ENCODE results near the gene MPPED2.

The MPPED2 gene

DNA sequence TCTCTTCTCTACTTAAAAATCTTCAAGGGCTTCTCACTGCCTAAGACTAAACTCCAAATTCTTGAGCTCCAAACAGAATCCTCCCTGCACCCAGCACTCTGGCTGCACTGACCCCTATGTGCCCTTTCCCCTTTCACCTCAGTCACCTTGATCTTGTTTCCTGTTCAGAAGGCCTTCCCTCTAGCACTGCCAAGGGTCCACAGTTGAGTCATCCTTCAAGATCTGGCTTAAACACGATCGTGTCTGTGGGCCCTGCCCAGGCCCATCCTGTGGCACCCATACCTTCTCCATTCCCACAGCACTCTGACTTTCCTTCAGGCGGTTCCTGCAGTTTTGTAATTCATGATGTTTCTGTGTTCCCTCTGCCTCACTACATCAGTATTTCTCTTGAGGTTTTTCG is 134.0 kb downstream of the MPPED2 start:
- no peak for DNase-seq (ENCODE audit: low spot score)

DNA sequence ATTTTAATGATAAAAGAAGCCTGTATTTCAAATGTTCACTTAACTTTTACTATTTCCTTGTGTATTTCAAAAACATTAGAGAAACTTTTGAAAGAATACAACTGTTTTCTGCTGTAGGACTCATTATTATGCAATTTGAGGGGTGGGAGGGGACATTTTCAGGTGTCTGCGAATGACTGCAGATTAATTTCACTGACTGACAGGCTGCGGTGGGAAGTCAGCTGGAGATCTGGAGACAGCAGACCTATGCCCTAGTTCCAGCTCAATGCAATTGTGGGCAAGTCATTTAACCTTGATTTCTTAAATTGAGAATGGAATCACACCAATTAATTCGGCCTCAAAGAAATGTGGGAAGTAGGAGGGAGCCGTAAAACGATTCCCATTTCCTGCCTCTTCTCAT is 134.5 kb downstream of the MPPED2 start:
- no peak for DNase-seq (ENCODE audit: low spot score)

DNA sequence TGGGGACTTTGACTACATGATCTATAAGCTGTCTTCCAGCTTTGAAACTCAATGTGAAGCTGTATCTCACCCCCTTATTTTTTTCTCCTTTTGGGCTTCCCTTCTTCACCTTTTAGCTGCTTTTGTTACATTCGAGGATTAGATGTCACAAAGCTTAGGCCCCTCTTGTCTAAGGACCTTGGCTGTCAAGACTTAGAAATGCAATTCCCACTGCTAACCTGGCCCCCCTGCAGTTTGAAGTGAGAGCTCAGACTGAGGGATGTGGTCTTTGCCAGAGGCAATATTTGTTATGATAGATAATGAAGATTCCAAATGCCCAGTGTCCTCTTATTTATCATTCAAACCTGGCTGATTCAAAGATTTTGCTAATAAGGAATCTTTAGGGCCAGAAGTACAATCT is 135.0 kb downstream of the MPPED2 start:
- DNase-seq (ENCODE audit: low spot score), result no peak

DNA sequence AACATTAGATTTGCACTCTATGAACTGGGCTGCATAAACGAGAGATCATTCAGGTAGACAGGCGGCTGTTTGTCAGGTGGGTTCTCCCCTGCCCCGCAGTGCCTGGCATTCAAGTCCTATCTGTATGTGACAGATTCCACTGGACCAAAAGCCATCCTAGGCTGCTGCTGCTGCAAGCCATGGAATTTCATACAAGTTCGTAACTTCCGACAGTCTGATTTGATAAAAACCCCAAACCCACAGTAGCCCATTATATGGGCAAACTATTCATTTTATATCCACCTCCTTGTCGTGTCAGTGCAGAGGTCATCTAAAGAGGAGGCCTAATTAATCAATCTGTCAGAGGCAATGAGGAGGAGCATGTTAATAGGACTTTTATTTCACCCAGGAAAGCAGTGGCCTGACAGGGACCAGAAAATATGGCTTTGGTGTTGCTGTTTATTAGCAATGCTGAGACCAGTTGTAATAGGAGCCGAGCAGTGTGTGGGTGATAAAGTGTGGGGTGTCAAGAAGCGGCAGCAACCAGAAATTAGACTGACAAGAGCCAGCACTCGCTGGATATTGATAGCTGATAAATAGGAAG is 139.0 kb downstream of the MPPED2 start:
- DNase-seq (ENCODE audit: low spot score), result no peak

DNA sequence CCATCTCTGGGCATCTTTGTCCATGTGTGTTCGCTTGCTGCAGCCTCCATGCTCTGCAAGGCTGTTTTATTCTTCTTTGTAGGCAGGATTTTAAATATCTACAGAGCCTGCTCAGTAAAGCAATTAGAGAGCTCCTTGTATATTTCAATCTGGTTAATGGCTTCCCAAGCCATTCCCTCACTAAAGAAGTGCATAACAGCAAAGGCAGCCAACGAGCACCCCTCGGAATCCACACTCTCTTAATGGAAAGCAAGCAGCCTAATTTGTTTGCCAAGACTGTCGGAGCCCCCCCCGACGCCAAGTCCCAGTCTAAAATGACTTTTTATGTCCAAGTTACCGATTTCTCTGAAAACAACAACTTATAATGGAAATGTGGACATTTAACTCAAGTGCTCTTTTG is 139.6 kb downstream of the MPPED2 start:
- no peak for DNase-seq (ENCODE audit: low spot score)

DNA sequence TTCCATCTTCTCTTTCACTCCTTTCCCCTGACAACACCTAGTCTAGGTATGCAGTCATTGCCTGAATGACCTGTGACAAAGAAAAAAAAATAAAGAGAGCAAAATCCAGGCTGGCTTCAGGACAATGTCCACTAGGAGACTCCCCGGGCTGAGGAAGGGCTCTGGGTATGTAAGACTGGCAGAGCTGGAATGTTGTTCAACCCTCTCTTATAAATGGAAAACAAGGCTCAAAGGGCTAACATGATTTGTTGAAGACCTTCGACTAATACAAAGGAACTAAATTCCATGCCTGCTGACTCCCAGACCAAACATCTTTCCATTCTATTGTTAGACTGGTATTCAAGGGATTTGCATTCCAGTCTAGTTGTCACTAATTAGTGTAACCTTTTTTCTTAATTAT is 141.1 kb downstream of the MPPED2 start:
- peak; percentile 19 for DNase-seq (ENCODE audit: low spot score)

DNA sequence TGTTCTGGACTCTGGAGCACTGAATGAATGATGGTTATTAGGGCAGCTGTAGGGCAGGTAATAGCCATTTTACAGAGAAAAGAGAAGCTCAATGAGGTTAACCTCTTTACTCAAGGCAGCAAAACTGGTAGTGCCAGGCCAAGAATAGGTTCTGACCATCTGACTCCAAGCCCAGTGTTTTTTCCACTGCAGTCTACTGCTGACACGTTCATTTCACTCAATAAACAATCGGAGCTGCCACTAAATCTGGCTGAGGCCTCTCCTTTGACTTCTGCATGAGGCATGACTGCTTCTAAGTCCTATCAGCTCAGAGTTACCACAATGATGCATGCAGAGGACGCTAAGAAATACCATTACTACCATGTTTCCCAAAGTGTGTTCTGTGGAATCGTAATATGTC is 145.6 kb downstream of the MPPED2 start:
- DNase-seq (ENCODE audit: low spot score), result no peak

DNA sequence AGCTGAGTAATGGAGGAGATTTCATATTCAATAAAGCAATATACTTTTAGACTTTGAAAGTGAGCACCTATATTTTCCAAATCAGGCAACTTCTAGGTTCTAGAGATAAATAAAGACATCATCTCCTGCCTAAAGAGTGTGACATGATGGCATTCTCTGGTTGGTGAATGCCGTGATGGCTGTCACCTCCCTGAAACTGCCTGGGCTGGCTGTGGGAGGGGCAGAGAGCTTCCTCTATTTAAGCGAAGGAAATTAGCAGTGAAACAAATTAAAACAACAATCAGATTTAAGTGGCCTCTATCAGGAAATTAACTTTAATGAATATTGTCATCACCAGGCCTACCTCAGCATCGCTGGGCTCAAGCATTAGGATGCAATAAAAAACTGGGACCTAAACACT is 149.4 kb downstream of the MPPED2 start:
- DNase-seq (ENCODE audit: low spot score), result no peak

DNA sequence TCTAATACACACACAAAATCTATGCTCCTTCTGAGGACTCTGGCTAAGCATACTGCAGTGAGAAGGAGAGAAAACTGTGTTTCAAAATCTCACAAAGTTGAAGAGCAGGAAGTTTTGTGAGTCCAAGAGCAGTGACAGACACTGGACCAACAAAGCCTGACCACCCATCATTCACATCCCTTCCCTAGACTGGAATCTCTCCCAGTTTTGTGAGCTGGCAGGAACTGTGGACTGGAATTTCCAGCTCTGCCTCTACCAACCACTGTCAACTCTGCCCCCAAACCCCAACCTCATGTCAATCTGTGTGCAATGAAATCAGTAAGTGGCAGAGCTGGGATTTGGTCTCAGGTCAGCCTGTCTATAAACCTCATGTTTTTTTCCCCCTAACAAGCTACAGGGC is 150.7 kb downstream of the MPPED2 start:
- peak; percentile 5 for DNase-seq (ENCODE audit: low spot score)

DNA sequence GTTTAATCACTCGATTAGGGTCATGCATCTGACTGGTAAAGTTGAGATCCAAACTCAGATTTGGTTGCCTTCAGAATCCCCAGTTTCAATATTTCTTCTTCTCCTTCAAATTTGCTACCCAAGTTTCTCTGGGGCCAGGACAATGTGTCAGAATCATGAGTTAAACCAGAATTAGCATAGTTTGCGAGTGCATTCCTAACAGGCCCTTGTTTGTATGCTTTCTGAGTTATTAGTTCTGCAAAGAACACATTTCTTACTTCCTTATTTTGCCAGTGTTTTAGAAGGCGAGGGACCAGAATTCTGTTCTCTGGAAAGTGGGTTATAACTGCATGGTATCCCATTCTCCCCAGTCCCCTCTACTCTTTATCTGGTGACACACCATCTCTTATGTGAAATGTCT is 151.3 kb downstream of the MPPED2 start:
- no peak for DNase-seq (ENCODE audit: low spot score)

DNA sequence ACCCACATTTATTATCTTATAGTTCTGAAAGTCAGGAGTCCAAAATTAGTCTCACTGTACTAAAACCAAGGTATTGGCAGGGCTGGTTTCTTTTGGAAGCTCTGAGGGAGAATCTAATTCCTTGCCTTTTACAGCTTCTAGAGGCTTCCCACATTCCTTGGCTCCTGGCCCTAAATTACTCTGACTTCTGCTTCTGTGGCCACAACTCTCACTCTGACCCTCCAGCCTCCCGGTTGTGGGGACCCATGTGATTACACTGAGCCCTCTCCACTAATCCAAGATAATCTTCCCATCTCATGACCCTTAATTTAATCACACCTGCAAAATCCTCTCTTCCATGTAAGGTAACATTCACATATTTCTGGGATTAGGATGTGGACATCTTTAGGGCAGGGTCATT is 152.3 kb downstream of the MPPED2 start:
- DNase-seq (ENCODE audit: low spot score), result no peak

DNA sequence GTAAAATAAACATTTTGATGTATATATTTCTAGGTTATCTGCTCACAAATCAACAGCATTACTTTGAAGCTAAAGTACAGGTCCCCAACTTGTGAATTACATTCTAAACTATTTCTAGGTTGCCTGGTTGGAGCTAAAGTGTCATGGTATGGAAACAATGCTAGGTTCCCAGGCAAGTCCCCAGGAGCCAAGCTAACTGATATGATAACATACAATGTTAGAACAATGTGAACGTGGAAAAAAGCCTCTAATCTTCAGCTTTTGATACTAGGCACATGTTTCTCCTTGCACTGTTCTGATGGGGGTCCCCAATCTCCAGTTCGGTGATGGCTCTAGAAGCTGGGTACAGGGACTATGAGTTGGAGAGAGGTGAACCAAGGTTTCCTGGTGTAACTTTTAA is 153.4 kb downstream of the MPPED2 start:
- DNase-seq (ENCODE audit: low spot score), result no peak

DNA sequence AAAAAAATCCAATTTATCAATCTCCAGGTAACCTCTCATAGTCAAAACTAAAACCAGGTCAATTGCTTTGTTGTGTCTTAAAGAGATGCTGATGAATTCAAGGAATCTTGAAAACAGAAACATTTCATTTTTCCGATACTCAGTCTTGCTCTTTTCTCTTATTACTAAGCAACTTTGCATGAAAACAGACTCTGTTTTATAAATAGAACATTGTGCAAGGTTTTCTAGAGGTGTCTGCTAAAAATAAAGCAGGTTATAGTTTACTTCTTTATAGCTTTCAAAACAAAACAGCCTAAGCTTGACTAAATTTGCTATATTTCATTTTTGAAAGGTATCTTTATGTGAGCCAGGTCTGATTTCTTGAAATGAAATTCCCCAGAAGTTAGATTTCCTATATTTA is 154.0 kb downstream of the MPPED2 start:
- no peak for DNase-seq (ENCODE audit: low spot score)

DNA sequence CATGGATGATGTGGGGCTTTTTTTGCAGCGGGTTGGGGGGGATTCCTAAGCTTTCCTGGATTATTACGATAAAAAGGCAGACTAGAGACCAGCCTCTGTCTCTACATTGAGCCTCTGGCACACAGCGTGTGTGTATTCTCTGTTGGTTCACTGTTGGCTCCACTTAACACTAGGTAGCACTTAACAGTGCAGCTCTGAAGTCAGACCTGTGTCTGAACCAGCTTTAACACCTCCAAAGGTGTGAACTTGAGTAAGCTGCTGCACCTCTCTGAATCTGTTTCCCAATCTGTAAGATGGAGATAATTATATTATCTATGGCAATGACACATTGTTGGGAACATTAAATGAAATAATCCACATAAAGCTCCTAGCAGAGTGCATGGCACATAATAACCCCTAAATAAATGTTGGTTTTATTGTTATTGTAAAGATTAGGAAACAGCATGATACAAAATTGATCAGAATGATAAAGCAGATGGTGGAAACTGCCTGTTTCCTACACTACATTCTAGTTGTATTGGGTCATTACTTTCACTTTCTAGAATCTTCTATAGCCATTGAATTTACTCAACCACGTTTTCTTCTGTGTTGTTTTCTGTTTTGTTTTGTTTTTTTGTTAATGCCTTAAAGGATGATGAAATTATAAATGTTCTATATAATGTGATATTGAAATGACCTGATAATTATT is 154.9 kb downstream of the MPPED2 start:
- DNase-seq (ENCODE audit: low spot score), result no peak

DNA sequence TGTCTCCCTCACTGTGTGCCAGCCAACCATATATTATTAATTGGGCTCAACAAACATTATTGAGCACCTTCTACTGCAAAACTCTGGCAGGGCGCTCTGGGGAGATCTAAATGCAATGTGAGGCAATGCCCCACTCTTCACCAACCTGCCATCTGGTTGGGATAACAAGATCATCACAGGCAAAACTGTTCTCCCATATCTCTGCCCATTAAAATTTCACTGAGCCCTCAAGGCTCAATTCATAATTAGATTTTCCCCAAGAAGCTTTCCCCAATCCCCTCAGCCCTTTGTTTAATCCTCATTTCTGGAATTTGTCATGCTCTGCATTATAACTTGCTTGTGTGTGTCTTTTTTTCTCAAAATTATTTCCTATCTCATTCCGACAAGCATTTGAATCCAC is 156.6 kb downstream of the MPPED2 start:
- no peak for DNase-seq (ENCODE audit: low spot score)

DNA sequence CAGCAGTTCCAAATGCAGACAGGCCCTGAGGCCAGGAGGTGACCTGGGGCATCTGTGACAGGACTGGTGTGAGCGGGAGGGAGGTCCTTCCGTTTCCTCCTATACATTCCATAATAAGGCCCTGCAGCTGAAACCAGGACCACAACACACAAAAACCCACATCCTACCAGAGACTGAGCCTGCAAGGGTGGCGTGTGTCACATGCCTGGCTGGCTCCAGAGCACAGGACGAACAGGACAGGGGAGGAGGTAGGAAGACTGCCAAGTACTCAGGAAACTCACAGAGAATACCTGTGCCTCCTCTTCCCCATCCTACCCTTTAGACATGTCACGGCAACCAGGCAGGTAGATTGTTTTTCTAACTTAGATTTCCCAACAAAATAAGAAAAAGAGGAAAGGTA is 159.4 kb downstream of the MPPED2 start:
- no peak for DNase-seq (ENCODE audit: low spot score)

DNA sequence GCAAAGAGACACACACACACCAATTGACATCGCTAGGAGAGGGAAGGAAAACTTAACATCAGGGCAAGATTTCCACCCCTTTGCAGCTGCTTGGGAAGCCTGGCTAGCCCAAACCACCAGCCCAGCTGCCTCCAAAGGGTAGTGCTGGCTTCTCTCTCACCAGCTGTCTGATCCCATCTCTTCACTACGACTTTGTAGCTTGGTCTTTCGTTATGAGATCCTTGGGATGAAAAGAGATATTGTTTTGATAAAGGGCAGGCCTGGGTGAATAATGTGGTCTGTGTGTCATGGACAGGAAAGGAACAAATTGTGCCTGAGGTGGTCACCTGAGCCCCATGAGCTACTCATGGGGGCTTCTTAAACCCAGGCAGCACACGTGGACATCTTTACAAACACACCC is 161.3 kb downstream of the MPPED2 start:
- no peak for DNase-seq (ENCODE audit: low spot score)

DNA sequence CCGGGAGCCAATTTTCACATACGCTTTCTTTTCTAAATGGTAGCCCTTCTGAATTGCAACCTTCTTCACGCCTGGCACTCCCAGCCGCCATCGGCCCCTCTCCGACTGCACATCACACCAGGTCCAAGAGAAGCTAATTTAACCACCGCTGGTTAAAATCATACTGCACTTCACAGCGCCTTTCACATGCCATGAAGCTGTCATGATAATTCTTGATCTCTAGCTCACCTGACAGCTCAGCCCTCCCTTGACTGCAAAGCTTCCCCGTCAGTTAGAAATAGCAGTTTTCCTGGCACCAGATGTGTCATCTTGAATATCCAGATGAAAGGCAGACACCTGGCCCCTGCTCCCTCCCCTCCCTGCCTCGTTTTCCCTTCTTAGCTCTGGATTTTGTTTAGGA is 161.8 kb downstream of the MPPED2 start:
- DNase-seq (ENCODE audit: low spot score), result no peak

DNA sequence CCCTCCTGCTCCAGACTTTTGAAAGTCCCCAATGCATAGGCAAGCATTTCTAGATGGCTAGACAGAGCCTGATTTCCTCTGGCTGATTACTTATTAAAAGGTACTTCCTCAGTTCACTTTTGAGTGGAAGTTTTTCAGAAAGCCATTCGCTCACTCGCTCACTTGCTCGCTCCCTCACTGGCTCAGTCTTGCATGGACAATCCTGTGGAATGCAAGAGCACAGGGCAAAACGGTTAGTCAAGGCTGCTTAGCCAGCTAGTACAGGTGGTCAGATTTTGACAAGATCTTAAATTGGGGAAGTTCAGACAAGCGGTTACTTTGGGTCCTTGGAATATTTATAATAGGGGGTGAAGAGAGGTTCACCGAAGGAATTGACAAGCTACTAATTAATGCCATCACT is 162.3 kb downstream of the MPPED2 start:
- no peak for DNase-seq (ENCODE audit: low spot score)

DNA sequence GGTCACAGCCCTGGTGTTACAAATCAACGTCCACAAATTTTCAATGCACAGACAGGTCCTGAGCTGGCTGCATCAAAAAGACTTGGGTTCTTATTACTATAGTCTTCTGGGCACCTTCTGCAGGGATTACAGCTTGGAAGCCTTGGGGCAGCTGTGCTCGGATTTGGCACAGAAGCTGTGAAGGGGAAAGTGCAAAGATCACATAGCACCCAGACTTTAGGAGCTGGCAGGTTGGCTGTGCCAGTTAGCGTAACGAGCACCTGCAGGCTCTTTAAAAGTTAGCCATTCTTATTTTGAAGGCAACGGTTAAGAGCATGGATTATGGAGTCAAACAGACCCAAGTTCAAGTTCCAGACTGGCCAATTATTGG is 162.9 kb downstream of the MPPED2 start:
- no peak for DNase-seq (ENCODE audit: low spot score)

DNA sequence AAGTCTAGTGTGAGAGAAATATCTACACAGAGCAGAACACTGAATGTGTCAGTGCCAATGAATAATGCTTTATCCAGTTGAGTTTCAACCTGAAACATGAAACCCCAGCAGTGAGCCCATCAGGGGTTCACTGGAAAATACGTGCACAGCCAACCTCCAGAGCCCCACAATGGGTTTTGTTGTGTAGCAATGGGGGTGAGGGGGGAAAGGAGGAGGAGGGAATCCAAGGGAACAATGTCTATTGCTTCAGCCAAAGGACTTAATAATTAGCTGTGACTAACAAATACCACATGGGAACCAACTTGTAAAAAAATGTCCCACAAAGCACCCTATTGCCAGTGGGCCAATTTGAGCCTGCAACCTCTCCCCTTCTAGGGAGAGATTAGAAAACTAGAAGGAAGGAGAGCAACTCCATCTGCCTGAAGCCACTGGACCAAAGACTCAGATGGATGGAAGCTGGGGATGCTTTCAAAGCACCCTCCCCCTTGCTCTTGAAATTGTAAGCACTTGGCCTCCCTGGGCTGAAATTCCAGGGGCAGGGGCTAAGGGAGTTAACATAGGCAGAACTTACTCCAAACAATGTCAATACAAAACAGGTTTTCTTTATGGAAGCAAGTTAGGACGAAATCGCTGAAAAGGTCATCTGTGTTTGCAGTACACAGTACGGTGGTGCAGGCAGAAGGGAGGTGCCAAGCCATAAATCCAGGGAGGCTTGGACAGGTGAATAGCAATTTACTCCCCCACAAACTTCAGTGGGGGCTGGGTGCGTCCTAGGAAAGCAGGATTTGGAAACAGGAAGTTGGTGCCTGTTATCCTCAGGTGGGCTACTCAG is 163.5 kb downstream of the MPPED2 start:
- no peak for DNase-seq (ENCODE audit: low spot score)

DNA sequence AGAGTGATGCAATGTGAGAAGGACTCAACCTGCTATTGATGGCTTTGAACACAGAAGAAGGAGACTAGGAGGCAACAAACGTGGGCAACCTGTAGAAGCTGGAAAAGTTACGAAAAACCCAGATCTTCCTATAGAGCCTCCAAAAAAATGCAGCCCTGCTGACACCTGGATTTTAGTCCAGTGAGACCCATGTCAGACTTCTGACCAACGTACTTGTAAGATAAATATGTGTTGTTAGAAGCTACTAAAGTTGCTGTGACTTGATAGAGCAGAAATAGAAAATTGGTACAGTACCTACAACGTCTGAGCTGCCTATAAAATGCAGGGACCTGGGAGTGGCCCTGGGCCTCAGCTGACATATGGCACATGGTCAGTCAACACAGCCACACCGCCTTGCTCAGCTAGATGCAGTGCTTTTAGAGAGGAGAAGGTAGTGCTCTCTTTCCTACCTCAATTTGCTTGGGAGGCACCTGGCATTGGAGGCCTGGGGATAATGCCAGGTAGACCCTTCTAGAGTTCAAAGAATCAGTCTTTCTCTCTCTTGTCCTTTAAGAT is 165.8 kb downstream of the MPPED2 start:
- DNase-seq (ENCODE audit: low spot score), result no peak

DNA sequence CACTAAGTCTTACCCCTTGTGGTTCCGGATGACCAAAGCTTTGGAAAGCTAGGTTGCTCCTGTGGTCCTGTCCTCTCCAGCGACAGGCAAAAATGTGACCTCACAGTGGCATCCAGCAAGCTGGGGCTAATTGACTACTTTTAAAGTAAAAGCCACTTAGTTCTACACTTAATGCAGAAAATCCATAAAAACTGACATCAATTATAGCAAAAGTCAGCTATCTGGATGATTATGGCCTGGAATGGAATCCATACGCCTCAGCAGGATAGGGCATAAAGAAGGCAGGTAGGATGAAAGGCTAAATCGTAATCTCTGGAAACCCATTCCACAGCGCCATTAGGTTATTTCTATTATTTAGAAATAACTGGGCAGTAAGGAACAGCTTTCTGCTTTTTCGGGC is 171.3 kb downstream of the MPPED2 start:
- no peak for DNase-seq (ENCODE audit: low spot score)

All from AG08395 (cell line).